ENCODE results near the gene PWWP2B. TPM values are rescaled to one million over a fixed set of nuclear protein-coding genes. Genes with fewer than 3 reads are reported as not detected.

The PWWP2B gene
- total and polyA plus RNA-seq, 9 of the 15 experiments (the other 6 are each of a cell fraction or from before 2014, with no cell fraction given), result 0.07 to 9.2 (median 1.6) TPM; not detected in 1

DNA sequence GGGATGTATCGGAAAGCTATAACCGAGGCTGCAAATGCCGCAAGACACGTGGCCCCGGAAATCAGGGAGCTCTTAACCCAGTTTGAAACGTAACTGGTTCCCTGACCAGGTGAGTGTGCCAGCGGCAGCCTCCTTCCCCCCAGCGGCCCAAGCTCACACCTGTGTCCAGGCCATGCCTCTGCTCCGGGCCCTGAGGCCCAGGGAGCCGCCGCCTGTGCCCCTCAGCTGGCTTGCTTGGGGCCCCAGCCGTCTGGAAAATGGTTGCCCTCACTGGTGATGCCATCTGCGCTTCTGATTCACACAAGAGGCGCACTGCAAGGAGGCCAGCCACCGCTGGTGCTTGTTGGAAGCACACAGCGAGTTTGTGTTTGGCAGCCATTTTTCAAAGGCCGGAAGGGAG is 9.2 kb downstream of the PWWP2B start:
- POLR2A ChIA-PET, result interaction anchor here (0.6 kb wide), 1 partner anchor 15 kb away, joined by 3 read pairs; no protein-coding TSS in a partner anchor
- ATAC-seq (no peak), FAIRE-seq (no peak), DNase-seq (ENCODE audit: extremely low read depth in 1 of 4, low spot score in 3 of 4) (no peak)
- WGBS (ENCODE audit: insufficient coverage, low coverage, missing lambda C conversion rate), result 83% methylated on average over 6 of the region's 17 CpGs
- no peaks in the 10 kb centered on the region for H4K20me1 ChIP-seq (replicated peaks; ENCODE audit: control insufficient read depth, insufficient read depth, low read length)
- CTCF ChIA-PET (ENCODE audit: low intra/inter-chr PET ratio), result no interaction called here
- in situ Hi-C loops (cut with MboI), result no loop called here
- peaks cover 12% of the 10 kb centered on the region; the same call in 1 of the 3 replicates for H3K36me3 ChIP-seq (ENCODE audit: control insufficient read depth, insufficient read depth, low read length)
- intact Hi-C loops (cut with micrococcal nuclease), result no loop called here
- no peak overlapping the region for H3K27ac ChIP-seq (ENCODE audit: extremely low read depth, low read depth, low read length)
- TF ChIP-seq, protein P1, sequence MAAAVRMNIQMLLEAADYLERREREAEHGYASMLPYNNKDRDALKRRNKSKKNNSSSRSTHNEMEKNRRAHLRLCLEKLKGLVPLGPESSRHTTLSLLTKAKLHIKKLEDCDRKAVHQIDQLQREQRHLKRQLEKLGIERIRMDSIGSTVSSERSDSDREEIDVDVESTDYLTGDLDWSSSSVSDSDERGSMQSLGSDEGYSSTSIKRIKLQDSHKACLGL (CRISPR knock-in tag; IDR thresholded peaks at IDR 0.05; ENCODE audit: borderline replicate concordance, poor library complexity, severe bottlenecking), result no peak
- TF ChIP-seq STAG1 (CRISPR knock-in tag; IDR thresholded peaks at IDR 0.05; ENCODE audit: borderline replicate concordance) (no peak), KDM1A (IDR thresholded peaks at IDR 0.05) (no peak), CXXC5 (CRISPR knock-in tag; IDR thresholded peaks at IDR 0.05) (no peak), KDM5B (IDR thresholded peaks at IDR 0.05; ENCODE audit: insufficient replicate concordance, low read depth, low read length) (no peak)
- TF ChIP-seq, protein P2, sequence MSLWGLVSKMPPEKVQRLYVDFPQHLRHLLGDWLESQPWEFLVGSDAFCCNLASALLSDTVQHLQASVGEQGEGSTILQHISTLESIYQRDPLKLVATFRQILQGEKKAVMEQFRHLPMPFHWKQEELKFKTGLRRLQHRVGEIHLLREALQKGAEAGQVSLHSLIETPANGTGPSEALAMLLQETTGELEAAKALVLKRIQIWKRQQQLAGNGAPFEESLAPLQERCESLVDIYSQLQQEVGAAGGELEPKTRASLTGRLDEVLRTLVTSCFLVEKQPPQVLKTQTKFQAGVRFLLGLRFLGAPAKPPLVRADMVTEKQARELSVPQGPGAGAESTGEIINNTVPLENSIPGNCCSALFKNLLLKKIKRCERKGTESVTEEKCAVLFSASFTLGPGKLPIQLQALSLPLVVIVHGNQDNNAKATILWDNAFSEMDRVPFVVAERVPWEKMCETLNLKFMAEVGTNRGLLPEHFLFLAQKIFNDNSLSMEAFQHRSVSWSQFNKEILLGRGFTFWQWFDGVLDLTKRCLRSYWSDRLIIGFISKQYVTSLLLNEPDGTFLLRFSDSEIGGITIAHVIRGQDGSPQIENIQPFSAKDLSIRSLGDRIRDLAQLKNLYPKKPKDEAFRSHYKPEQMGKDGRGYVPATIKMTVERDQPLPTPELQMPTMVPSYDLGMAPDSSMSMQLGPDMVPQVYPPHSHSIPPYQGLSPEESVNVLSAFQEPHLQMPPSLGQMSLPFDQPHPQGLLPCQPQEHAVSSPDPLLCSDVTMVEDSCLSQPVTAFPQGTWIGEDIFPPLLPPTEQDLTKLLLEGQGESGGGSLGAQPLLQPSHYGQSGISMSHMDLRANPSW (CRISPR knock-in tag; IDR thresholded peaks at IDR 0.05), result no peak
- H3K9me1 ChIP-seq (ENCODE audit: control insufficient read depth, insufficient read depth, low read length), result no peaks in the 10 kb centered on the region
- peaks cover 0 to 50% of the 10 kb centered on the region in 2 experiments; a peak in 2 of 5 replicates for H3K4me1 ChIP-seq (replicated peaks in 1 of 2; ENCODE audit: control insufficient read depth in 2 of 2, insufficient read depth in 2 of 2, low read length in 2 of 2)
- no peak overlapping the region for H3K4me2 ChIP-seq (ENCODE audit: insufficient read depth, low read length)
- no peak overlapping the region for H3K9ac ChIP-seq (ENCODE audit: insufficient read depth in 1 of 2, low read depth in 2 of 2, low read length in 2 of 2)
- no peaks in the 10 kb centered on the region for H3K79me2 ChIP-seq (ENCODE audit: control insufficient read depth, insufficient read depth, low read length)
- no peak overlapping the region for H3K4me3 ChIP-seq
- no peaks in the 10 kb centered on the region for H3K27me3 ChIP-seq (ENCODE audit: control insufficient read depth in 2 of 2, insufficient read depth in 2 of 2, low read length in 2 of 2)
- BruUV-seq (replicated peaks), result no TSS peak
- H3K9me3 ChIP-seq (replicated peaks; ENCODE audit: control insufficient read depth, insufficient read depth, low read depth, low read length), result no peaks in the 10 kb centered on the region
- H2AFZ ChIP-seq (ENCODE audit: low read depth, low read length), result no peak overlapping the region

Measured in K562 (cell line).